ENCODE data around the gene FBXL7.

The FBXL7 gene

DNA sequence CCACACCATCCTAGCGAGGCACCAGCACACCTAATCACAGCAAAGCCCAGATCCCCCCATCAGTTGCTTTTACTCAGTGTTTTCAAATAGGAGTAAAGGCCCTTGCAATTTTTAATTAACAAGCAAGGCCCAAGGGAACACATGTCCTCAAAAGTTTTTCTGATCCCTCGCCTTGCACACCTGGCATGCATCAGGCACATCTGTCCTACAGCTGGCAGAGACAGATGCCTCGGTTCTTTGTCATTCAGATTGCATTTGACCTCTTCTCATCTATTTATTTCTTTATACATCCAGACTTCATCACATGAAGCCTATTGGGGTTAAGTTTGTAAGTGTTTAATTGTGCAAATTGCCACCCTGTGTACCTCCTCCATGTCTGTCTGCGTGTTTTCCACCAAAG lies 438.2 kb downstream of the FBXL7 start:
- DNase-seq (ENCODE audit: low read depth, low spot score): no peak

DNA sequence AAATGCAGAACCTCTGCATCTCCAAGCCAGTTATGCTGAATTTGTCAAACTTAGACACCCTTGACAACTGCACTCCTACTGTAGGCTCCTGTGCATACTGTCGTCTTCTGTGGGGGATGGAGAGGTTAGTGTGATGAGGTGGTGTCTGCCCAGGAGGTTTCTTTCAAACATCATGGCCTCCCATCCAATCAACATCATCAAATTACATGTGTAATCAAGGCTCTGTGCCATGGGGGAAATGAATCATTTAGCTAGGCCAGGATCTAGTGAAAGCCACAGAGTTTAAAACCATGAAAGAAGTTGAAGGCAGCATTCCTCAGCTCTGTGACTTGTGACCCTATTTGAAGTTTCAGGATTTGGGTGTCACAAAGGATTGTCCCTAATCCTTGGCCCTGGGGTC lies 439.0 kb downstream of the FBXL7 start:
- DNase-seq (ENCODE audit: low read depth, low spot score): no peak

DNA sequence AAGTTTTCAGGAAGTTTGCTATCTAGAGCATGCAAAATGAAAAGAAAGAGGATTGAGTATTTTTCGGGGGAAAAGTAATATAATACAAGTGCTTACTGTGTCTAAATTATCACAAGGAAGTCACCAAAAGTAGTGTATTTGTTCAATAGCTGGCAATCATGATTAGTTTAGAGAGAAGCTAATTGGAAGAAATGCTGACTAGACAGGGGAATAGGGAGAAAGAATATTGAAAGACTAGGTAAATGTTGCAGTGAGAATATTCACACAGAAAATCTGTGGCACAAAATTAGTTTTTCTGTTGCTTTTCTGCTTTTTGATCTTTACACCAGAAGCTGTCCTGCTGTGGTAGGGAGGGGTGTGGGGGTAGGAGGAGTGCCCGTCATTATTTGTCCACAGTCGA lies 440.9 kb downstream of the FBXL7 start:
- no peak for DNase-seq (ENCODE audit: low read depth, low spot score)

DNA sequence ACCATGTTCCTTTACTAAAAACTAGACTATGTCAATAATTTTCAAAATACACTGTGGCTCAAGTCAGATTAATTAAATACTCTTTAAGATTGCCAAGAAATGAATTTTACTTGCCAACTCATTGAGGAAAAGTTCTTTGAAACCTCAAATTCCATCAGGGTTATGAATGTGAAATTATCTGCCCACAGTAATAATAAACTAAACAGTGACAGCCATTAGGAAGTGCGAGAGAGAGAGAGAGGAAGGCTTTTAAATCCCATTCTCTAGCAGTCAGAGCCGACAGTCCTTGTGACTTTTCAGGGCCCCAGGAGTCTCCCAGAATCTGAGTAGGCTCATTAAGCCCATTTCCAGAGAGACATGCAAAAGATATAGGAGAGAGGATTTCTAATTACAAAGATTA lies 443.5 kb downstream of the FBXL7 start:
- DNase-seq (ENCODE audit: low read depth, low spot score): no peak

DNA sequence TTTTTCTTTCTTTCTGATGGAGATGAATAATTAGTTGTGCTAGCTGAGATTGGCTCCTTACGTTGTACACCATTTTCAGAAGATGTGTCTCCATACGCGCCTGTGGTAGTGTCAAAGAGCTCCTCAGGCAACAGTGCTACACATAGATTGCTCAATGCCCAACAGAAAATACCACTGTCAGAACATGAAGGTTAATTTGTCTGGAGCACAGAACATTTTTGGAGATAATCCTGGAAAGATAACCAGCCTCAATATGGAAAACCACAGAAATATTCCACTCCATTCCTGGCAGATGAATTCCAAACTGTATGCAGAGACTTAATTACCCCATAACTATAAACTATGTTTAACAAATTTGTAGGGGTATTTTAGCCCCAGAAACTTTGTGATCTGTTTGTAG lies 446.0 kb downstream of the FBXL7 start:
- DNase-seq (ENCODE audit: low read depth, low spot score): no peak

DNA sequence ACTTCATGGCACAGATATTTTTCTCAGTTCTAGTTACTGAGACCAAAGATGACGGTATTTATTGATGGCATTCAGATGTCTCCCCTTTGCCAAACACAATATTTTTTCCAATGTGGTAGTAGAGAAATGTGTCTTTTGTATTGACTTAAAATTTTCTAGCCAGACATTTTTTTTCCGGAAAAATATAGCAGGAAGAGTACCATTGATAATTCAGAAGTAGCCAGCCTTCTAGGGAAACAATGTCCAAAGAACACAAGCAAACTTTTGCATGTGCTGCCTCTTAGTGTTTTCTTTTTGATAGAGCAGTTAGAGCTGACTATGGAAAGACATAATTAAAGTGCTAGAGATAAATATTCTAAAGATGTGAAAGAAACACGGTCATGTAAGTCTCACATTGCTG lies 448.2 kb downstream of the FBXL7 start:
- no peak for DNase-seq (ENCODE audit: low read depth, low spot score)

DNA sequence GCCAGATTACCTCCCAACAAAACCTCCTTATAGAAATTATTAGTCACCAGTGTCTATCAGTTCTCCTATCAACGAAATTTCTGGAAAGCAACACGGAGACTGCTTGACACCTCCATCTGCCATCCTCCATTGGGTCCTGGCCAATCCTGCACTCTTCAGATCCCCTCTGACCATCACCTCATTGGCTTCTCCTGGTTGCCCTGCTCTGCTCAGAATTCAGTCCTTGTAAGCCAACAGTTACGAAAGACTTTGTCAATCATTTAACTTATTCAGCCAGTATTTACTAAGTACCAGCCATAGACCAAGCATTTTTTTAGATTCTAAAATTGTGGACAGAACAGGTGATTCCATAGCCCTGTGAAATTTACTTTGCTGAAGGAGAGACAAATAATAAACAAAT lies 451.1 kb downstream of the FBXL7 start:
- DNase-seq (ENCODE audit: low read depth, low spot score): no peak

DNA sequence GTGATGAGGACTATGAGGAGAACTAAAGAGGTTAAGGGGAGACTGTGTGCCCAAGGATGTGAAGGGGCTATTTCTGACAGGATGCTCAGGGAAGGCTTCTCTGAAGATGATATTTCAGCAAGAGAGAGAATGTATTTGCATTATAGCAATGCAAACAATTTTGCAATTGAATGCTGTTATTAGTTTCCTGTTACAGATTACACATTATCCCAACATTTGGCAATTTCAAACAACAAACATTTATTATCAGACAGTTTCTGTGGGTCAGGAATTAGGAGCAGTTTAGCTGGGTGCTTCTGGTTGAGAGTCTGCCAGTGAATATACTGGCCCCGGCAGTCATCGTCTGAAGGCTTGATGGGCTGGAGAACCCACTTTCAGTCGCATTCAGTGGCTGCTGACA lies 451.6 kb downstream of the FBXL7 start:
- no peak for DNase-seq (ENCODE audit: low read depth, low spot score)

DNA sequence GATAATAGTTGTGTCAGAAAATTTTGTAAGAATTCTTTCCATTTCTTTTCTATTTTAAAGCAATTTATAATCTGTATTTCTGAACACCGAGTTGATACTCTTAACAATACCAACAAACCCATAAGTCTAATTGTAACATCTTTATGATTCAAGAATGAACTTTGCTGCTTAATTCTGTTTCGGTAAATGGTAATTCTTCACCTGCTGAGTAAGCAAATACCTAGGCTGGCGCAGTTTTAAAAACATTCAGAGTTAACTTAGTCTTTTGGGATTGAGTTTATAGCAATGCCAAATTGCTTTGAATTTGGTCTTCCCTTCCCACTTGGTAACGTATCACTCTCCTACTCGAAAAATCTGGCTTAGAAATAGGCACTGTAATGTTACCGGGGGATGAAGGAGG lies 456.6 kb downstream of the FBXL7 start:
- DNase-seq (ENCODE audit: low read depth, low spot score): no peak

DNA sequence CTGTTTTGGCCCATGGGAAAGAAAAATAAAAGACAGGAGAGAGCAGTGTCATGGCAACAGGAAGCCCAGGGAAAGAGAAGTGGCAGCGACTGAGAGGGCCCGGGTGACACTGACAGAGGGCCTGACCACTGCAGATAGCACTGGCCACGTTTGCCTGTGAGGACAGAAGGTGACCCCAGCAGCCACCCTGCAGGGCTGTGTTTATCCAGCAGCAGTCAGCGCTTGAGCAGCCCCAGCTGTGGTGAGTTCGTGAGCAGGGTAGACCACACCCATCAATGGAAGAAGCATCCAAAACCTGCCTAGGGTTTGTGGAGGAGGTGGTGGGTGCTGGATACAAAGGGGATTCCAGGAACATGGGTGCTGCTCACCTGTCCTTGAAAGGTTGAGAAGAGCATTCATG lies 457.1 kb downstream of the FBXL7 start:
- DNase-seq (ENCODE audit: low read depth, low spot score): no peak

DNA sequence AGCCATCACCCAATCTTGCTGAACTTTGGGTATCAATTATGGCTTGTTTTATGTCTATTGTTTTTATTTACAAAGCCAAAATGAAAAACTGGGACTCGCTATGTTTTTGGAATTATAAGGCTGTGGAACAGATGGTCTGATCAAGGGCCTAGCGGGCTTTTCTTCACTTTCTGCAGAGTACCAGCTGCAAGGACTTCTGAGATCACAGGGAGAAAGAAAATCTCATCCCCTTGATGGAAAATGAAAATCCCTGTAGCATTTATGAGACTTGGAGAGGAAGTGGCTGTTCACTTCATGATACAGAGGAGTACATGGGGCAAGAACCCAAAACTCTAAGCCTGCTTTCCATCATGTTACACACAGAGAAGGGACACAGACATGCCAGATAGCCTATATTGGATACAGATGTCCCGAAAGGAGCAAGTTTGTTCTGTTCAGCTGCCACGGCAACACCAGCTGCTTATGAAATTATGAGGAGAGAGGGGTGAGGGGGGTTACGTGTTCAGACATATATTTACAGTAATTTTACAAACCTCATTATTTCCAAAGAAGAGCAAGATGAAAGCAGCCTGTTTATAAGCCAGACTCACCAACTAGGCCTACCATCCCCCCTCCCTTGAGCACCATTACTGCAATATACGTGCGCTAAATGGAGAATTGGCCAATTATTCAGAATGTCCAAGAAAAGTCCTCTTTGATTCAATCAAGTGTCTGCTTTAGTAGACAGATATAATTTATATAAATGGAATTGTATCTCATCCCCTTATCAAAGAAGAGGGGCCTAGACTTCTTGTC lies 459.6 kb downstream of the FBXL7 start:
- no peak for DNase-seq (ENCODE audit: low read depth, low spot score)

DNA sequence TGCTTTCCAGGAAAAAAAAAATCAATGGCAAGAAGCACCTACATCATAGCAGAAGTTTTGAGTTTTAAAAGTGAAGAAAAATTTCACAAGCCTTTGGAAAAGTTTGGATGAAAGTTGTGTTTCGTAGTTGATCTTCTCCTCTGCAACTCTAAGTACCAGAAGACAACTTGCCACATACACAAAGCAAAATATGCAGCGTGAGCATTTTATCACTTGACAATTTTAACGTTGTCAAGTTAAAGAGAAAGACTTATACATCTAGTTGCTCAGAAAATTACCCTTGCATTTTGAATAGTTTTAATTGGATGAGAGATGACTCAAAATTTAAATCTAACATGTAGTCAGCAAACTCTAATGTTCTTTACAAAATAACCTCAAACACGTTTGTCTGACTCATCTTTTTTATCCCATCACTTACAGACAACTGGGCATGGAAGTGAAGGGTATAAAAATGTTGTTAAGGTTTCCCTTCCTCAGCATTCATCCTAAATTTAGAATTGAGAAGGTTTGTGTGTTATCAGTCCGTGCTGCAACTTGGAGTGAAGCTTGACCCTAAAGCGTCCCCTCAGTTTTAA lies 466.2 kb downstream of the FBXL7 start:
- no peak for DNase-seq (ENCODE audit: low read depth, low spot score)

DNA sequence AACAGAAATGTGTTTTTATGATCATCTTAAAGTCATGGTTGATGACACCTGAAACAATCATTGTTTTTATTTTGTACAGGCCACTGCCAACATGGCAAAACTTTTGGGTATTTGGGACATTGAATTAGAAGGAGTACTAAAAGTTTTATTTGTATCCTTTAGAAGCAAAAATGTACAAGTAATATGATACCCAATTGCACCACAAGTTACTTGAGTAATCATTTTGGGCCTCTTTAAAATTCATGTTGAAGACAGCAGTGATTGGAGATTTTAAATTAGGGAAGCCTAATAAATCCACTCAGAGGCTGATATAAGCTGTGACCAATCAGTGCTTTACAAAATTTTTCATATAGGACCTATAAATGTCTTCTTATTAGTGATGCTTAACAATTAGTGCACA lies 466.7 kb downstream of the FBXL7 start:
- no peak for DNase-seq (ENCODE audit: low read depth, low spot score)

DNA sequence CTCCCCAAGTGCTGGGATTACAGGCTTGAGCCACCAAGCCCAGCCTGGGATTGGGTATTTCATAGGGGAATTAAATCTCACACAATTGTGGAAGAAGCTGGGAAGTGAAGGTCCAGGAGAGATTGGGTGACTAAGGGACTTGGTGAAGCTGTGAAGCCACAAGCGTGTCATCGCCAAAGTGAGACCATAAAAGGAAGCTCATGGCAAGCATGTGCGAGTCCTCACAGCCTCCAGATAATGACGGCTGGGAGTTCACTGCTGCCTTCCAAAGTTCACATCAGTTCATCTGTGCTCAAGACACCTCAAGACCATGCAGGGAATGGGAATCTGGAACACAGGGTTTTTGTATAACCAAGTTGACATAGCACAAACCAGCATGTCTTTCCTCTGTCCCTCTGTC lies 469.0 kb downstream of the FBXL7 start:
- no peak for DNase-seq (ENCODE audit: low read depth, low spot score)

DNA sequence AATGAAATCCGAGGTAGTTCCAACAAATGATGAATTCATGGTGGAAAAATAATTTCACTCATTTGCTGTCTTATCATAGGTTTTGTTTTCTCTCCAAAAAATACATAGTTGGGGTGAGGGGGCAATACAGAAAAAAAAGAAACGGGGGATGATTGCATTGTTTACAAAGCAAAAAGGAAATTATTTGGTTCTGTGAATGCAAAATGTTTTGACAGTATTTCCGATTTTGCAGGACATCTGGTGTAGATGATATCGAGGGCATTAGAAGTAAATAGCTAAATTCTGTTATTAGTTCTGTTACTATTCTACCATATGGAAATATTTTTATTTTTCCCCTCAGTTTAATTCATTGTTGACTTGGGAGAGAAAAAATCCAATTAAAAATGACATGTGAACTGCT lies 477.9 kb downstream of the FBXL7 start:
- no peak for DNase-seq (ENCODE audit: low read depth, low spot score)

DNA sequence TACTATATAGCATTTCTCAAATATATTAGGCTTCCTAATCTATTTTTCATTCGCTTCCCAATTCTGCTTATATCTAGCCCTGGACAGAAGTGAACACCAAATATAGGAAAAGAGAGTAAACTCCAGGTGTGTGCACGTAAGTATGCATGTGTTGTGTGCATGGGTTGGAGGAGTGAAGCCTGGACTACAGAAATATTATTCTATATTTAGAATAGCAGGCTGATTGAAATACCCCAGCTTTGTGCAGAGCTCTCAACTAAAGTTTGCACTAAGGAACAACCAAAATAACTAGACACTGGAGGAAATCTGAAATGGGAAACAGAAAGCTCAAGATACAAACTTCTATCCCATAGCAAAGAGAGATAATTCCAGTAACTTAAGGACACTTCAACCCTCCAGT lies 480.9 kb downstream of the FBXL7 start:
- no peak for DNase-seq (ENCODE audit: low read depth, low spot score)

DNA sequence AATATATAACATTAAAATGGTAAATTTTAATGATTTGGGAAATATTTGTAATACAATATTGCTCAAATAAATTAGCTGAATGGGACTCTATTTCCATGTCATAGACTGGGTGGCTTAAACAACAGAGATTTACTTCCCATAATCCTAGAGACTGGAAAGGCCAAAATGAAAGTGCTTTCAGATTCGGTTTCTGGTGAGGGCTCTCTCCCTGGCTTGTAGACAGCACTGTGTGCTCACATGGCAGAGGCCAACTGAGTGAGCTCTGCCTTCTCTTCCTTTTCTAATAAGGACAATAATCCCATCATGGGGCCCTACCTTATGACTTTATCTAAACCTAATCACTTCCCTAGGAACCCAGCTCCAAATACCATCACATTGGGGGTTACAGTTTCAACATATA lies 483.4 kb downstream of the FBXL7 start:
- DNase-seq (ENCODE audit: low read depth, low spot score): no peak
